Neural crest cell (in vitro differentiated cells): ENCODE measurements around the gene SLC36A2. TPM values are rescaled to one million over a fixed set of nuclear protein-coding genes. Genes with fewer than 3 reads are reported as not detected.

Source experiments
- DNase-seq: peaks from one replicate; pipeline ENCODE4 v3.0.0; 2021; ENCODE audit warnings: low read depth, mixed read lengths, low spot score
- H3K27ac Mint-ChIP-seq: one replicate; pipeline ENCODE4 v1.8.0; 2021; ENCODE audit warnings: mild to moderate bottlenecking, mixed read lengths; ENCODE audit not compliant: unreplicated experiment
- H3K27me3 Mint-ChIP-seq: 2 replicates; pipeline ENCODE4 v1.8.0; 2021; ENCODE audit warnings: low read depth, mild to moderate bottlenecking, mixed read lengths
- H3K36me3 Mint-ChIP-seq: 2 replicates; pipeline ENCODE4 v1.8.0; 2021; ENCODE audit warnings: low read depth, mild to moderate bottlenecking, mixed read lengths
- H3K4me1 Mint-ChIP-seq: 2 replicates; pipeline ENCODE4 v1.8.0; 2021; ENCODE audit warnings: mixed read lengths
- H3K4me3 Mint-ChIP-seq: one replicate; pipeline ENCODE4 v1.8.0; 2021; ENCODE audit warnings: mild to moderate bottlenecking, mixed read lengths
- H3K9me3 Mint-ChIP-seq: 2 replicates; pipeline ENCODE4 v1.8.0; 2021; ENCODE audit warnings: mixed read lengths
- CTCF ChIP-seq: fragments of 200-600 bp; sonication (generic); conservative IDR thresholded peaks from 2 replicates; pipeline ENCODE4 v1.5.0; 2021; ENCODE audit warnings: antibody characterized with exemption, mild to moderate bottlenecking
- long read RNA-seq: library from polyadenylated mRNA; unstranded; transcript quantifications from one replicate; pipeline ENCODE4 v2.0.0, GENCODE V29; 2020
- total RNA-seq: library from RNA; stranded (reverse); gene quantifications from 2 replicates; pipeline ENCODE4 v1.2.1, GENCODE V29; 2021

Gene SLC36A2
- total RNA-seq = not detected in 2 replicates
- long read RNA-seq = 0 reads

- Mint-ChIP-seq H3K9me3 (no peaks in the 10 kb centered on the region), H3K27ac (no peak within 1 kb of the TSS), H3K4me1 (peaks cover 23% of the 10 kb centered on the region), H3K36me3 (no peaks in the 10 kb centered on the region), H3K4me3 (no peak within 1 kb of the TSS), H3K27me3 (peaks cover 31% of the 10 kb centered on the region)
- TF ChIP-seq CTCF = no peak
- no peak for DNase-seq
These were observed at the start of gene SLC36A2 for GRCh38 chr5:151347369-151347768. Gene SLC36A2, minus strand, starts transcription at chr5:151347559. Its CDS starts 99 bp downstream, at chr5:151347460.

- H3K4me1 Mint-ChIP-seq = no peaks in the 10 kb centered on the region
- DNase-seq = no peak
- peaks cover 6% of the 10 kb centered on the region for H3K9me3 Mint-ChIP-seq
- H3K27ac Mint-ChIP-seq = no peak overlapping the region
- no peak for TF ChIP-seq CTCF
- peaks cover 38% of the 10 kb centered on the region for H3K27me3 Mint-ChIP-seq
- H3K4me3 Mint-ChIP-seq = no peak overlapping the region
- no peaks in the 10 kb centered on the region for H3K36me3 Mint-ChIP-seq
These were observed 41.6 kb upstream of the SLC36A2 start for GRCh38 chr5:151388960-151389359.

GRCh38 chr5:151384106-151384505 lies 36.7 kb upstream of the SLC36A2 start:
- H3K27ac Mint-ChIP-seq = no peak overlapping the region
- no peak for DNase-seq
- TF ChIP-seq CTCF = no peak

GRCh38 chr5:151383011-151383410 lies 35.7 kb upstream of the SLC36A2 start:
- H3K4me1 Mint-ChIP-seq = no peaks in the 10 kb centered on the region
- no peak for DNase-seq
- H3K4me3 Mint-ChIP-seq = no peak overlapping the region
- no peak for TF ChIP-seq CTCF
- peaks cover 12% of the 10 kb centered on the region for H3K27me3 Mint-ChIP-seq
- no peak overlapping the region for H3K27ac Mint-ChIP-seq
- peaks cover 3% of the 10 kb centered on the region for H3K9me3 Mint-ChIP-seq
- no peaks in the 10 kb centered on the region for H3K36me3 Mint-ChIP-seq

More at GRCh38 chr5:151384106-151384505, 36.7 kb upstream of the SLC36A2 start:
- Mint-ChIP-seq H3K9me3 (peaks cover 5% of the 10 kb centered on the region), H3K4me1 (no peaks in the 10 kb centered on the region), H3K27me3 (peaks cover 22% of the 10 kb centered on the region), H3K4me3 (no peak overlapping the region), H3K36me3 (no peaks in the 10 kb centered on the region)

- TF ChIP-seq CTCF = no peak
- no peaks in the 10 kb centered on the region for H3K36me3 Mint-ChIP-seq
- no peak for DNase-seq
- no peak overlapping the region for H3K4me3 Mint-ChIP-seq
- H3K4me1 Mint-ChIP-seq = no peaks in the 10 kb centered on the region
- peaks cover 8% of the 10 kb centered on the region for H3K27me3 Mint-ChIP-seq
- no peak overlapping the region for H3K27ac Mint-ChIP-seq
- peaks cover 3% of the 10 kb centered on the region for H3K9me3 Mint-ChIP-seq
These were observed 35.2 kb upstream of the SLC36A2 start for GRCh38 chr5:151382576-151382975.

GRCh38 chr5:151381899-151382298 lies 34.5 kb upstream of the SLC36A2 start:
- peaks cover 3% of the 10 kb centered on the region for H3K9me3 Mint-ChIP-seq
- H3K36me3 Mint-ChIP-seq = no peaks in the 10 kb centered on the region
- H3K4me3 Mint-ChIP-seq = no peak overlapping the region
- TF ChIP-seq CTCF = no peak
- no peaks in the 10 kb centered on the region for H3K4me1 Mint-ChIP-seq
- no peak overlapping the region for H3K27ac Mint-ChIP-seq
- peaks cover 4% of the 10 kb centered on the region for H3K27me3 Mint-ChIP-seq
- DNase-seq = no peak
